Lower leg skin (tissue), 3 donors: ENCODE results near the gene SIAH2.

Experiments used
- POLR2A ChIP-seq, 2 donors: fragments of 450-650 bp; IDR thresholded peaks; one replicate each; pipeline ENCODE4 v1.6.1; 2016 to 2017; ENCODE audit warnings: antibody characterized with exemption in 2 of 2, mild to moderate bottlenecking in 1 of 2, moderate library complexity in 1 of 2
- TF ChIP-seq, protein P1 (sequence below), 3 donors: fragments of 450-650 bp; IDR thresholded peaks; one replicate each; pipeline ENCODE4 v1.5.1; 2016; ENCODE audit warnings: antibody characterized with exemption in 3 of 3, mild to moderate bottlenecking in 3 of 3, moderate library complexity in 2 of 3

- TF ChIP-seq, protein P1, sequence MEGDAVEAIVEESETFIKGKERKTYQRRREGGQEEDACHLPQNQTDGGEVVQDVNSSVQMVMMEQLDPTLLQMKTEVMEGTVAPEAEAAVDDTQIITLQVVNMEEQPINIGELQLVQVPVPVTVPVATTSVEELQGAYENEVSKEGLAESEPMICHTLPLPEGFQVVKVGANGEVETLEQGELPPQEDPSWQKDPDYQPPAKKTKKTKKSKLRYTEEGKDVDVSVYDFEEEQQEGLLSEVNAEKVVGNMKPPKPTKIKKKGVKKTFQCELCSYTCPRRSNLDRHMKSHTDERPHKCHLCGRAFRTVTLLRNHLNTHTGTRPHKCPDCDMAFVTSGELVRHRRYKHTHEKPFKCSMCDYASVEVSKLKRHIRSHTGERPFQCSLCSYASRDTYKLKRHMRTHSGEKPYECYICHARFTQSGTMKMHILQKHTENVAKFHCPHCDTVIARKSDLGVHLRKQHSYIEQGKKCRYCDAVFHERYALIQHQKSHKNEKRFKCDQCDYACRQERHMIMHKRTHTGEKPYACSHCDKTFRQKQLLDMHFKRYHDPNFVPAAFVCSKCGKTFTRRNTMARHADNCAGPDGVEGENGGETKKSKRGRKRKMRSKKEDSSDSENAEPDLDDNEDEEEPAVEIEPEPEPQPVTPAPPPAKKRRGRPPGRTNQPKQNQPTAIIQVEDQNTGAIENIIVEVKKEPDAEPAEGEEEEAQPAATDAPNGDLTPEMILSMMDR (IDR thresholded peaks at IDR 0.05): no peak
- TF ChIP-seq POLR2A (IDR thresholded peaks at IDR 0.05): no peak
Observed at GRCh38 chr3:150757364-150757763, 5.6 kb downstream of the SIAH2 start.
